Esophagus squamous epithelium (tissue), 4 donors: Measurements from ENCODE around the gene APLNR.

ENCODE experiments used
- POLR2A ChIP-seq, 4 donors: fragments of 450-650 bp; IDR thresholded peaks; one replicate each; pipeline ENCODE4 v1.6.1; 2017; ENCODE audit warnings: antibody characterized with exemption in 4 of 4, mild to moderate bottlenecking in 4 of 4, moderate library complexity in 3 of 4
- TF ChIP-seq, protein P1 (sequence below), 6 experiments: fragments of 450-650 bp in 4 of 6; fragments of 200-600 bp in 2 of 6; sonication (generic) in 2 of 6; IDR thresholded peaks; one replicate each; pipeline ENCODE4 v1.5.1; 2016 to 2019; ENCODE audit warnings: antibody characterized with exemption in 6 of 6, mild to moderate bottlenecking in 4 of 6, moderate library complexity in 4 of 6

DNA sequence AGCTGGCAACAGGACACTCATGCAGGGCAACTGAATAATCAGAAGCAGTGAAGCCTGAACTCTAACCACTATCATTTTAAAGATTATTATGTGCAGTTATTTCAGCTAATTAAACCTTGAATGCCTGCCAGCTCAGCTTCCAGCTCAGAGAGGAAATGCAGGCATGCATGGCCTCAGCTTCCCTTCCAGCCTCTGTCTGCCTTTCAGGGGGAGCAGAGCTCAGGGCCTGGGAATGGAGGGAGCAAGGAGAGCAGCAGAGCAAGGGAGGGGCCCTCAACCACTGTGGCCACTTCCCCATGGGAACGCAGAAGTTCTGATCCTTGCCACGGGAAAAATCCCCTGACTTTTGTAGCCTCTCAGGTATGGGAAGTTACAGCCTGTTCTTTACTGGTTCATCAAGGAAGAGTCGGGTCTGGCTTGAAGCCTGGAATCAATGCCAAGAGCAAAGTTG lies 32.5 kb upstream of the APLNR start:
- TF ChIP-seq, protein P1, sequence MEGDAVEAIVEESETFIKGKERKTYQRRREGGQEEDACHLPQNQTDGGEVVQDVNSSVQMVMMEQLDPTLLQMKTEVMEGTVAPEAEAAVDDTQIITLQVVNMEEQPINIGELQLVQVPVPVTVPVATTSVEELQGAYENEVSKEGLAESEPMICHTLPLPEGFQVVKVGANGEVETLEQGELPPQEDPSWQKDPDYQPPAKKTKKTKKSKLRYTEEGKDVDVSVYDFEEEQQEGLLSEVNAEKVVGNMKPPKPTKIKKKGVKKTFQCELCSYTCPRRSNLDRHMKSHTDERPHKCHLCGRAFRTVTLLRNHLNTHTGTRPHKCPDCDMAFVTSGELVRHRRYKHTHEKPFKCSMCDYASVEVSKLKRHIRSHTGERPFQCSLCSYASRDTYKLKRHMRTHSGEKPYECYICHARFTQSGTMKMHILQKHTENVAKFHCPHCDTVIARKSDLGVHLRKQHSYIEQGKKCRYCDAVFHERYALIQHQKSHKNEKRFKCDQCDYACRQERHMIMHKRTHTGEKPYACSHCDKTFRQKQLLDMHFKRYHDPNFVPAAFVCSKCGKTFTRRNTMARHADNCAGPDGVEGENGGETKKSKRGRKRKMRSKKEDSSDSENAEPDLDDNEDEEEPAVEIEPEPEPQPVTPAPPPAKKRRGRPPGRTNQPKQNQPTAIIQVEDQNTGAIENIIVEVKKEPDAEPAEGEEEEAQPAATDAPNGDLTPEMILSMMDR (IDR thresholded peaks at IDR 0.05), result no peak
- no peak for TF ChIP-seq POLR2A (IDR thresholded peaks at IDR 0.05)
